GM12878 (cell line): Measurements from ENCODE around the gene UBB. TPM values are rescaled to one million over a fixed set of nuclear protein-coding genes. Genes with fewer than 3 reads are reported as not detected.

Source experiments
- ATAC-seq: fragments of 200-7000 bp; cut with Tn5 transposase; 3 replicates; pipeline ENCODE4 v1.9.1; 2020; ENCODE audit warnings: mild to moderate bottlenecking, moderate library complexity
- BruUV-seq: library from RNA; stranded (reverse); fragments of 400-500 nt; replicated peaks from 2 replicates; lab custom pipeline; 2021; lab: Mats Ljungman, UMichigan
- CTCF ChIA-PET: fragments of 300-600 bp; sonication (Branson Sonifier 250); formaldehyde crosslinking; extraction: SDS; loops from one replicate; lab custom pipeline; 2021; ENCODE audit warnings: inconsistent platforms; lab: Yijun Ruan, JAX
- POLR2A ChIA-PET: fragments of 350-600 bp; formaldehyde crosslinking; extraction: SDS; loops from one replicate; lab custom pipeline; 2021; ENCODE audit warnings: inconsistent platforms; lab: Charles Lee
- RAD21 ChIA-PET: fragments of 300-600 bp; sonication (Branson Sonifier 250); formaldehyde crosslinking; loops from one replicate; lab custom pipeline; 2023; ENCODE audit warnings: antibody characterized with exemption; ENCODE audit not compliant: unreplicated experiment; lab: Charles Lee
- SMC1A ChIA-PET: fragments of 300-600 bp; sonication (Branson Sonifier 250); formaldehyde crosslinking; loops from one replicate; lab custom pipeline; 2023; ENCODE audit not compliant: unreplicated experiment, uncharacterized antibody; lab: Charles Lee
- DNase-seq: peaks from one replicate; pipeline ENCODE4 v3.0.0-alpha.2; 2011; ENCODE audit warnings: low read depth, low spot score
- FAIRE-seq: peaks from 3 replicates; lab custom pipeline; 2011; peaks lifted over from hg19 to GRCh38; lab: Jason Lieb, UNC
- H2AFZ ChIP-seq: 2 replicates; pipeline ENCODE4 v1.6.0; 2011; ENCODE audit warnings: low read depth, low read length, control low read depth; ENCODE audit not compliant: control insufficient read depth
- H3K27ac ChIP-seq: 2 replicates; pipeline ENCODE4 v1.5.1; 2011; ENCODE audit warnings: control low read depth; ENCODE audit not compliant: control insufficient read depth, insufficient read depth
- H3K27me3 ChIP-seq, 2 experiments: replicated peaks in 1 of 2; 2 replicates each; pipeline versions ENCODE4 v1.6.0 to v1.6.1; 2011; ENCODE audit warnings: low read length in 1 of 2; ENCODE audit not compliant: control insufficient read depth in 2 of 2, insufficient read depth in 2 of 2
- H3K36me3 ChIP-seq, 2 experiments: 2 replicates each; pipeline ENCODE4 v1.5.1; 2011; ENCODE audit warnings: low read length in 1 of 2; ENCODE audit not compliant: control insufficient read depth in 2 of 2, insufficient read depth in 2 of 2
- H3K4me1 ChIP-seq: 2 replicates; pipeline ENCODE4 v1.6.1; 2011; ENCODE audit warnings: mild to moderate bottlenecking, low read length, moderate library complexity, mixed read lengths; ENCODE audit not compliant: control insufficient read depth, insufficient read depth
- H3K4me2 ChIP-seq: 2 replicates; pipeline ENCODE4 v1.6.0; 2011; ENCODE audit warnings: control low read depth; ENCODE audit not compliant: control insufficient read depth, insufficient read depth
- H3K4me3 ChIP-seq: fragments of 200-600 bp; sonication (generic); 2 replicates; pipeline ENCODE4 v1.5.1; 2016
- H3K79me2 ChIP-seq: 2 replicates; pipeline ENCODE4 v1.6.0; 2011; ENCODE audit warnings: low read length; ENCODE audit not compliant: control insufficient read depth, insufficient read depth
- H3K9ac ChIP-seq: 2 replicates; pipeline ENCODE4 v1.8.0; 2011; ENCODE audit warnings: low read length, control low read depth, mixed read lengths; ENCODE audit not compliant: control insufficient read depth, insufficient read depth
- H3K9me3 ChIP-seq: replicated peaks from 3 replicates; pipeline ENCODE4 v1.5.1; 2011; ENCODE audit warnings: mild to moderate bottlenecking, low read length; ENCODE audit not compliant: control insufficient read depth, insufficient read depth
- H4K20me1 ChIP-seq: 2 replicates; pipeline ENCODE4 v1.6.0; 2011; ENCODE audit not compliant: control insufficient read depth, insufficient read depth
- GABPA ChIP-seq: IDR thresholded peaks from 2 replicates; pipeline ENCODE4 v1.6.1; 2014; ENCODE audit warnings: antibody characterized with exemption, low read depth, mild to moderate bottlenecking, inconsistent platforms
- HDAC6 ChIP-seq: fragments of 200-600 bp; sonication (generic); IDR thresholded peaks from one replicate; pipeline ENCODE4 v1.8.0; 2017; ENCODE audit warnings: antibody characterized with exemption; ENCODE audit not compliant: unreplicated experiment
- MEF2A ChIP-seq: IDR thresholded peaks from 2 replicates; pipeline ENCODE4 v1.6.1; 2011; ENCODE audit warnings: low read depth, mild to moderate bottlenecking, low read length, moderate library complexity; ENCODE audit not compliant: insufficient read depth
- MYC ChIP-seq: IDR thresholded peaks from 2 replicates; pipeline ENCODE4 v1.6.1; 2011; ENCODE audit warnings: mild to moderate bottlenecking, low read length, moderate library complexity, inconsistent platforms; ENCODE audit not compliant: insufficient read depth, insufficient replicate concordance, insufficient read length, severe bottlenecking
- NFIC ChIP-seq: IDR thresholded peaks from 2 replicates; pipeline ENCODE4 v1.6.1; 2012; ENCODE audit warnings: low read depth, mild to moderate bottlenecking, inconsistent platforms, low read length, moderate library complexity
- POU2F2 ChIP-seq: IDR thresholded peaks from 3 replicates; pipeline ENCODE4 v1.6.1; 2011; ENCODE audit warnings: low read depth, mild to moderate bottlenecking, low read length, borderline replicate concordance
- RBBP5 ChIP-seq: fragments of 200-600 bp; sonication (generic); conservative IDR thresholded peaks from 2 replicates; pipeline ENCODE4 v1.6.1; 2016
- ZNF274 ChIP-seq: IDR thresholded peaks from one replicate; pipeline ENCODE4 v1.8.0; 2011; ENCODE audit not compliant: insufficient read length, insufficient read depth
- ZNF622 ChIP-seq: fragments of 450-650 bp; IDR thresholded peaks from 2 replicates; pipeline ENCODE4 v1.6.1; 2017; ENCODE audit warnings: mild to moderate bottlenecking, inconsistent platforms
- WGBS: methylation state at CpG from one replicate; pipeline ENCODE4 v1.1.6; 2016; ENCODE audit warnings: low lambda C conversion rate; ENCODE audit not compliant: insufficient replicate concordance, insufficient coverage; ENCODE audit errors: missing lambda C conversion rate; 5-methylcytosine and 5-hydroxymethylcytosine counted together
- in situ Hi-C: fragments of 300-500 bp; cut with MboI; formaldehyde crosslinking; loops from 9 replicates; pipeline ENCODE4 v1.14.3; 2018; ENCODE audit warnings: mixed read lengths
- intact Hi-C: fragments of 100-400 bp; cut with micrococcal nuclease; formaldehyde crosslinking; loops from one replicate; pipeline ENCODE4 v1.14.2; 2022; ENCODE audit not compliant: unreplicated experiment
- polyA plus RNA-seq, 11 experiments: library from polyadenylated mRNA; depleted of rRNA in 4 of 11; unstranded in 6 of 11; stranded (reverse) in 5 of 11; fragments of >200 nt; fragmentation: Nextera tagmentation in 4 of 11; fragmentation: Illumina TruSeq in 1 of 11; extraction: Ambion mirVana in 4 of 11; extraction: Trizol in 1 of 11; gene quantifications; 1 replicate in 1 of 11; 2 replicates in 10 of 11; pipeline versions ENCODE4 v1.2.1 to v1.2.3, GENCODE V29; 2011 to 2016; ENCODE audit warnings: inconsistent platforms in 2 of 11, missing spikeins in 2 of 11, low read depth in 1 of 11
- total RNA-seq, 4 experiments: library from RNA; depleted of rRNA in 3 of 4; stranded (reverse); fragments of >200 nt in 3 of 4; fragmentation: Illumina TruSeq in 1 of 4; extraction: Trizol in 1 of 4; gene quantifications; 2 replicates each; pipeline versions ENCODE4 v1.2.1 to v1.2.3, GENCODE V29; 2013 to 2021
- TF ChIP-seq, protein P1 (sequence below): fragments of 450-650 bp; formaldehyde crosslinking; IDR thresholded peaks from 2 replicates; pipeline ENCODE4 v1.4.0; 2020; ENCODE audit warnings: mild to moderate bottlenecking, moderate library complexity
- TF ChIP-seq, protein P2 (sequence below): fragments of 450-650 bp; IDR thresholded peaks from 2 replicates; pipeline ENCODE4 v1.6.1; 2017; ENCODE audit warnings: antibody characterized with exemption, mild to moderate bottlenecking, moderate library complexity
- TF ChIP-seq, protein P3 (sequence below): fragments of 450-650 bp; formaldehyde crosslinking; IDR thresholded peaks from 2 replicates; pipeline ENCODE4 v1.5.0; 2022; ENCODE audit warnings: mild to moderate bottlenecking, missing genetic modification characterization
- TF ChIP-seq, protein P4 (sequence below): IDR thresholded peaks from 2 replicates; pipeline ENCODE4 v1.6.1; 2012; ENCODE audit warnings: low read depth, low read length, improper control_type of control experiment

UBB gene
- total and polyA plus RNA-seq, 10 of the 15 experiments (the other 5 are each of a cell fraction or from before 2014, with no cell fraction given) = 1,133 to 4,246 (median 2,099) TPM

DNA sequence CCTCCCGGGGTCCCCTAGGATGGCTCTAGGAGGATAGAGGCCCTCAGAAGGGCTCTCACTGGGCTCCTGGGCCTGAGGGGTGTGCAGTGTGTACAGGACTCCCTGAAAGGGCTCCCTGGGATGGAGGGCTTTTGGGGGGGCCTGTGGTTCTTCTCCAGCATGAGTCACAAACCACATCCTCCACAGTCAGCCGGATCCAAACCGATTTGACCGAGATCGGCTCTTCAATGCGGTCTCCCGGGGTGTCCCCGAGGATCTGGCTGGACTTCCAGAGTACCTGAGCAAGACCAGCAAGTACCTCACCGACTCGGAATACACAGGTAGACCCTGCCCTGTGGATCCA is 39.0 kb downstream of the UBB start:
- ATAC-seq (peak; percentile 2), FAIRE-seq (no peak), DNase-seq (no peak)
- Histone ChIP-seq H3K9me3 (no peaks in the 10 kb centered on the region), H3K27ac (peak overlapping the region; percentile 91), H2AFZ (no peak overlapping the region), H3K36me3 (peaks cover 17 to 22% of the 10 kb centered on the region in 2 experiments), H3K27me3 (no peaks in the 10 kb centered on the region), H3K4me1 (peaks cover 38% of the 10 kb centered on the region), H3K79me2 (peaks cover 57% of the 10 kb centered on the region), H3K9ac (peak overlapping the region; percentile 73), H3K4me2 (peak overlapping the region; percentile 92), H4K20me1 (no peaks in the 10 kb centered on the region), H3K4me3 (peak overlapping the region; percentile 95)
- ChIA-PET SMC1A (interaction anchor here (1.3 to 5.4 kb wide), 4 partner anchors 13 to 56 kb away, joined by 3 to 41 read pairs (median 19); no protein-coding TSS in a partner anchor), RAD21 (interaction anchor here (0.9 to 6.8 kb wide), 6 partner anchors 8 to 133 kb away, joined by 3 to 82 read pairs (median 6); no protein-coding TSS in a partner anchor), POLR2A (interaction anchor here (1.2 to 6.7 kb wide), 4 partner anchors 12 to 39 kb away, joined by 3 to 54 read pairs (median 32); partner anchors contain the start of gene UBB), CTCF (interaction anchor here (1.3 to 7.4 kb wide), 5 partner anchors 9 to 67 kb away, joined by 5 to 127 read pairs (median 13); partner anchors contain the start of gene CENPV)
- WGBS = under 1% methylated on average over 10 of the region's 10 CpGs
- intact Hi-C loops (loop anchor here (2.0 to 10.0 kb wide), 2 partner anchors 19 to 205 kb away; partner anchors contain the start of genes NCOR1 and PIGL), in situ Hi-C loops (loop anchor here (5.0 to 10.0 kb wide), 2 partner anchors 38 to 565 kb away; partner anchors contain the start of gene UBB)
- BruUV-seq = no TSS peak
- TF ChIP-seq GABPA (no peak), MEF2A (no peak), RBBP5 (no peak), ZNF274 (no peak), POU2F2 (no peak), HDAC6 (no peak), ZNF622 (no peak), MYC (no peak), NFIC (peak; percentile 19; the same call in 1 of the 2 replicates)
- TF ChIP-seq, protein P1, sequence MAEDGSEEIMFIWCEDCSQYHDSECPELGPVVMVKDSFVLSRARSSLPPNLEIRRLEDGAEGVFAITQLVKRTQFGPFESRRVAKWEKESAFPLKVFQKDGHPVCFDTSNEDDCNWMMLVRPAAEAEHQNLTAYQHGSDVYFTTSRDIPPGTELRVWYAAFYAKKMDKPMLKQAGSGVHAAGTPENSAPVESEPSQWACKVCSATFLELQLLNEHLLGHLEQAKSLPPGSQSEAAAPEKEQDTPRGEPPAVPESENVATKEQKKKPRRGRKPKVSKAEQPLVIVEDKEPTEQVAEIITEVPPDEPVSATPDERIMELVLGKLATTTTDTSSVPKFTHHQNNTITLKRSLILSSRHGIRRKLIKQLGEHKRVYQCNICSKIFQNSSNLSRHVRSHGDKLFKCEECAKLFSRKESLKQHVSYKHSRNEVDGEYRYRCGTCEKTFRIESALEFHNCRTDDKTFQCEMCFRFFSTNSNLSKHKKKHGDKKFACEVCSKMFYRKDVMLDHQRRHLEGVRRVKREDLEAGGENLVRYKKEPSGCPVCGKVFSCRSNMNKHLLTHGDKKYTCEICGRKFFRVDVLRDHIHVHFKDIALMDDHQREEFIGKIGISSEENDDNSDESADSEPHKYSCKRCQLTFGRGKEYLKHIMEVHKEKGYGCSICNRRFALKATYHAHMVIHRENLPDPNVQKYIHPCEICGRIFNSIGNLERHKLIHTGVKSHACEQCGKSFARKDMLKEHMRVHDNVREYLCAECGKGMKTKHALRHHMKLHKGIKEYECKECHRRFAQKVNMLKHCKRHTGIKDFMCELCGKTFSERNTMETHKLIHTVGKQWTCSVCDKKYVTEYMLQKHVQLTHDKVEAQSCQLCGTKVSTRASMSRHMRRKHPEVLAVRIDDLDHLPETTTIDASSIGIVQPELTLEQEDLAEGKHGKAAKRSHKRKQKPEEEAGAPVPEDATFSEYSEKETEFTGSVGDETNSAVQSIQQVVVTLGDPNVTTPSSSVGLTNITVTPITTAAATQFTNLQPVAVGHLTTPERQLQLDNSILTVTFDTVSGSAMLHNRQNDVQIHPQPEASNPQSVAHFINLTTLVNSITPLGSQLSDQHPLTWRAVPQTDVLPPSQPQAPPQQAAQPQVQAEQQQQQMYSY (CRISPR knock-in tag) = no peak
- TF ChIP-seq, protein P2, sequence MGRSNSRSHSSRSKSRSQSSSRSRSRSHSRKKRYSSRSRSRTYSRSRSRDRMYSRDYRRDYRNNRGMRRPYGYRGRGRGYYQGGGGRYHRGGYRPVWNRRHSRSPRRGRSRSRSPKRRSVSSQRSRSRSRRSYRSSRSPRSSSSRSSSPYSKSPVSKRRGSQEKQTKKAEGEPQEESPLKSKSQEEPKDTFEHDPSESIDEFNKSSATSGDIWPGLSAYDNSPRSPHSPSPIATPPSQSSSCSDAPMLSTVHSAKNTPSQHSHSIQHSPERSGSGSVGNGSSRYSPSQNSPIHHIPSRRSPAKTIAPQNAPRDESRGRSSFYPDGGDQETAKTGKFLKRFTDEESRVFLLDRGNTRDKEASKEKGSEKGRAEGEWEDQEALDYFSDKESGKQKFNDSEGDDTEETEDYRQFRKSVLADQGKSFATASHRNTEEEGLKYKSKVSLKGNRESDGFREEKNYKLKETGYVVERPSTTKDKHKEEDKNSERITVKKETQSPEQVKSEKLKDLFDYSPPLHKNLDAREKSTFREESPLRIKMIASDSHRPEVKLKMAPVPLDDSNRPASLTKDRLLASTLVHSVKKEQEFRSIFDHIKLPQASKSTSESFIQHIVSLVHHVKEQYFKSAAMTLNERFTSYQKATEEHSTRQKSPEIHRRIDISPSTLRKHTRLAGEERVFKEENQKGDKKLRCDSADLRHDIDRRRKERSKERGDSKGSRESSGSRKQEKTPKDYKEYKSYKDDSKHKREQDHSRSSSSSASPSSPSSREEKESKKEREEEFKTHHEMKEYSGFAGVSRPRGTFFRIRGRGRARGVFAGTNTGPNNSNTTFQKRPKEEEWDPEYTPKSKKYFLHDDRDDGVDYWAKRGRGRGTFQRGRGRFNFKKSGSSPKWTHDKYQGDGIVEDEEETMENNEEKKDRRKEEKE = no peak
- TF ChIP-seq, protein P3, sequence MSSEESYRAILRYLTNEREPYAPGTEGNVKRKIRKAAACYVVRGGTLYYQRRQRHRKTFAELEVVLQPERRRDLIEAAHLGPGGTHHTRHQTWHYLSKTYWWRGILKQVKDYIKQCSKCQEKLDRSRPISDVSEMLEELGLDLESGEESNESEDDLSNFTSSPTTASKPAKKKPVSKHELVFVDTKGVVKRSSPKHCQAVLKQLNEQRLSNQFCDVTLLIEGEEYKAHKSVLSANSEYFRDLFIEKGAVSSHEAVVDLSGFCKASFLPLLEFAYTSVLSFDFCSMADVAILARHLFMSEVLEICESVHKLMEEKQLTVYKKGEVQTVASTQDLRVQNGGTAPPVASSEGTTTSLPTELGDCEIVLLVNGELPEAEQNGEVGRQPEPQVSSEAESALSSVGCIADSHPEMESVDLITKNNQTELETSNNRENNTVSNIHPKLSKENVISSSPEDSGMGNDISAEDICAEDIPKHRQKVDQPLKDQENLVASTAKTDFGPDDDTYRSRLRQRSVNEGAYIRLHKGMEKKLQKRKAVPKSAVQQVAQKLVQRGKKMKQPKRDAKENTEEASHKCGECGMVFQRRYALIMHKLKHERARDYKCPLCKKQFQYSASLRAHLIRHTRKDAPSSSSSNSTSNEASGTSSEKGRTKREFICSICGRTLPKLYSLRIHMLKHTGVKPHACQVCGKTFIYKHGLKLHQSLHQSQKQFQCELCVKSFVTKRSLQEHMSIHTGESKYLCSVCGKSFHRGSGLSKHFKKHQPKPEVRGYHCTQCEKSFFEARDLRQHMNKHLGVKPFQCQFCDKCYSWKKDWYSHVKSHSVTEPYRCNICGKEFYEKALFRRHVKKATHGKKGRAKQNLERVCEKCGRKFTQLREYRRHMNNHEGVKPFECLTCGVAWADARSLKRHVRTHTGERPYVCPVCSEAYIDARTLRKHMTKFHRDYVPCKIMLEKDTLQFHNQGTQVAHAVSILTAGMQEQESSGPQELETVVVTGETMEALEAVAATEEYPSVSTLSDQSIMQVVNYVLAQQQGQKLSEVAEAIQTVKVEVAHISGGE (CRISPR knock-in tag) = no peak
- TF ChIP-seq, protein P4, sequence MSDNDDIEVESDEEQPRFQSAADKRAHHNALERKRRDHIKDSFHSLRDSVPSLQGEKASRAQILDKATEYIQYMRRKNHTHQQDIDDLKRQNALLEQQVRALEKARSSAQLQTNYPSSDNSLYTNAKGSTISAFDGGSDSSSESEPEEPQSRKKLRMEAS = no peak
